ENCODE data around the gene SEMA5A.

SEMA5A gene

GRCh38 chr5:9278921-9279603, 266.8 kb downstream of the SEMA5A start:
- DNase-seq (ENCODE audit: low spot score) = no peak

GRCh38 chr5:9269014-9269413, 276.9 kb downstream of the SEMA5A start:
- DNase-seq (ENCODE audit: low spot score) = peak; percentile 51

GRCh38 chr5:9268226-9268625, 277.6 kb downstream of the SEMA5A start:
- no peak for DNase-seq (ENCODE audit: low spot score)

GRCh38 chr5:9265441-9266287, 280.2 kb downstream of the SEMA5A start:
- DNase-seq (ENCODE audit: low spot score) = no peak

- DNase-seq (ENCODE audit: low spot score) = no peak
Observed at GRCh38 chr5:9264301-9264700, 281.6 kb downstream of the SEMA5A start.

GRCh38 chr5:9263656-9264055, 282.2 kb downstream of the SEMA5A start:
- DNase-seq (ENCODE audit: low spot score) = no peak

GRCh38 chr5:9251379-9251980, 294.4 kb downstream of the SEMA5A start:
- no peak for DNase-seq (ENCODE audit: low spot score)

- no peak for DNase-seq (ENCODE audit: low spot score)
Observed at GRCh38 chr5:9249231-9249630, 296.6 kb downstream of the SEMA5A start.

GRCh38 chr5:9245071-9245470, 300.8 kb downstream of the SEMA5A start:
- peak; percentile 14 for DNase-seq (ENCODE audit: low spot score)

GRCh38 chr5:9244417-9244816, 301.5 kb downstream of the SEMA5A start:
- no peak for DNase-seq (ENCODE audit: low spot score)

GRCh38 chr5:9241479-9242305, 304.2 kb downstream of the SEMA5A start:
- no peak for DNase-seq (ENCODE audit: low spot score)

- no peak for DNase-seq (ENCODE audit: low spot score)
Observed at GRCh38 chr5:9240431-9240830, 305.4 kb downstream of the SEMA5A start.

GRCh38 chr5:9239626-9240025, 306.2 kb downstream of the SEMA5A start:
- no peak for DNase-seq (ENCODE audit: low spot score)

GRCh38 chr5:9239071-9239470, 306.8 kb downstream of the SEMA5A start:
- no peak for DNase-seq (ENCODE audit: low spot score)

GRCh38 chr5:9233712-9234111, 312.2 kb downstream of the SEMA5A start:
- no peak for DNase-seq (ENCODE audit: low spot score)

GRCh38 chr5:9233035-9233434, 312.8 kb downstream of the SEMA5A start:
- no peak for DNase-seq (ENCODE audit: low spot score)

GRCh38 chr5:9231842-9232241, 314.0 kb downstream of the SEMA5A start:
- DNase-seq (ENCODE audit: low spot score) = no peak

- DNase-seq (ENCODE audit: low spot score) = no peak
Observed at GRCh38 chr5:9230355-9230754, 315.5 kb downstream of the SEMA5A start.

GRCh38 chr5:9226016-9226536, 319.8 kb downstream of the SEMA5A start:
- no peak for DNase-seq (ENCODE audit: low spot score)

GRCh38 chr5:9222054-9222976, 323.6 kb downstream of the SEMA5A start:
- no peak for DNase-seq (ENCODE audit: low spot score)
